H9 (cell line): ENCODE results near the gene GAPT. TPM values are rescaled to one million over a fixed set of nuclear protein-coding genes. Genes with fewer than 3 reads are reported as not detected.

Experiments used
- DNase-seq: peaks from one replicate; pipeline ENCODE4 v3.0.0-alpha.2; 2017
- H2AFZ ChIP-seq: one replicate; pipeline ENCODE4 v1.6.1; 2013; ENCODE audit warnings: mild to moderate bottlenecking, low read length, control low read depth, moderate library complexity
- H2AK5ac ChIP-seq: 2 replicates; pipeline ENCODE4 v1.6.1; 2013; ENCODE audit warnings: low read length, control low read depth, mixed read lengths; ENCODE audit not compliant: insufficient read length
- H2BK120ac ChIP-seq: one replicate; pipeline ENCODE4 v1.6.1; 2013; ENCODE audit warnings: low read depth, mild to moderate bottlenecking, low read length, control low read depth, inconsistent platforms; ENCODE audit not compliant: poor library complexity, severe bottlenecking
- H2BK12ac ChIP-seq: 2 replicates; pipeline ENCODE4 v1.6.1; 2013; ENCODE audit warnings: low read length, control low read depth, mixed read lengths, low read depth; ENCODE audit not compliant: insufficient read length
- H2BK15ac ChIP-seq: 2 replicates; pipeline ENCODE4 v1.6.1; 2013; ENCODE audit warnings: low read depth, low read length, control low read depth
- H2BK20ac ChIP-seq: one replicate; pipeline ENCODE4 v1.6.1; 2013; ENCODE audit warnings: low read depth, mild to moderate bottlenecking, low read length, control low read depth, inconsistent platforms; ENCODE audit not compliant: poor library complexity, severe bottlenecking
- H2BK5ac ChIP-seq: 2 replicates; pipeline ENCODE4 v1.6.1; 2013; ENCODE audit warnings: low read length, control low read depth, mixed read lengths; ENCODE audit not compliant: insufficient read length
- H3K14ac ChIP-seq: 2 replicates; pipeline ENCODE4 v1.6.1; 2013; ENCODE audit warnings: low read length, control low read depth; ENCODE audit not compliant: insufficient read depth
- H3K18ac ChIP-seq: 2 replicates; pipeline ENCODE4 v1.6.1; 2013; ENCODE audit warnings: low read depth, mild to moderate bottlenecking, mixed read lengths, low read length, control low read depth; ENCODE audit not compliant: insufficient read length
- H3K23ac ChIP-seq: 2 replicates; pipeline ENCODE4 v1.6.1; 2013; ENCODE audit warnings: low read length, control low read depth, mixed read lengths, low read depth; ENCODE audit not compliant: insufficient read length
- H3K23me2 ChIP-seq: 2 replicates; pipeline ENCODE4 v1.6.1; 2013; ENCODE audit warnings: low read depth, mild to moderate bottlenecking, mixed read lengths, low read length, control low read depth; ENCODE audit not compliant: insufficient read length, poor library complexity, severe bottlenecking
- H3K27ac ChIP-seq: 2 replicates; pipeline ENCODE4 v1.5.1; 2013; ENCODE audit warnings: low read length, control low read depth, mixed read lengths, low read depth; ENCODE audit not compliant: insufficient read length
- H3K27me3 ChIP-seq: 2 replicates; pipeline ENCODE4 v1.6.1; 2013; ENCODE audit warnings: low read length, control low read depth, inconsistent platforms; ENCODE audit not compliant: insufficient read depth
- H3K4ac ChIP-seq: 2 replicates; pipeline ENCODE4 v1.6.1; 2013; ENCODE audit warnings: low read depth, mild to moderate bottlenecking, control low read depth, inconsistent platforms, low read length, moderate library complexity
- H3K4me1 ChIP-seq: 2 replicates; pipeline ENCODE4 v1.6.1; 2013; ENCODE audit warnings: low read length, control low read depth, inconsistent platforms; ENCODE audit not compliant: insufficient read depth
- H3K4me2 ChIP-seq: 2 replicates; pipeline ENCODE4 v1.6.1; 2013; ENCODE audit warnings: low read length, control low read depth, mixed read lengths; ENCODE audit not compliant: insufficient read length, insufficient read depth
- H3K56ac ChIP-seq: 2 replicates; pipeline ENCODE4 v1.6.1; 2013; ENCODE audit warnings: low read depth, mild to moderate bottlenecking, mixed read lengths, low read length, control low read depth; ENCODE audit not compliant: insufficient read length
- H3K79me1 ChIP-seq: 2 replicates; pipeline ENCODE4 v1.6.1; 2013; ENCODE audit warnings: low read depth, mild to moderate bottlenecking, moderate library complexity, low read length, control low read depth, inconsistent platforms; ENCODE audit not compliant: insufficient read depth, poor library complexity, severe bottlenecking
- H3K79me2 ChIP-seq: 2 replicates; pipeline ENCODE4 v1.6.1; 2013; ENCODE audit warnings: low read length, control low read depth, inconsistent platforms; ENCODE audit not compliant: insufficient read depth
- H3K9ac ChIP-seq: 2 replicates; pipeline ENCODE4 v1.6.1; 2013; ENCODE audit warnings: low read length, control low read depth, mixed read lengths; ENCODE audit not compliant: insufficient read length; ENCODE audit errors: extremely low read depth
- H3K9me3 ChIP-seq: one replicate; pipeline ENCODE4 v1.6.1; 2013; ENCODE audit warnings: low read depth, low read length, inconsistent platforms; ENCODE audit not compliant: control insufficient read depth
- H3T11ph ChIP-seq: one replicate; pipeline ENCODE4 v1.6.1; 2013; ENCODE audit warnings: mild to moderate bottlenecking, low read length, control low read depth, inconsistent platforms
- H4K20me1 ChIP-seq: one replicate; pipeline ENCODE4 v1.6.1; 2013; ENCODE audit not compliant: control insufficient read depth, insufficient read length, insufficient read depth
- H4K5ac ChIP-seq: 2 replicates; pipeline ENCODE4 v1.6.1; 2013; ENCODE audit warnings: low read depth, mild to moderate bottlenecking, mixed read lengths, low read length, control low read depth; ENCODE audit not compliant: insufficient read length
- H4K8ac ChIP-seq: replicated peaks from 2 replicates; pipeline ENCODE4 v1.6.1; 2013; ENCODE audit warnings: low read length, control low read depth, mixed read lengths, low read depth; ENCODE audit not compliant: insufficient read length
- H4K91ac ChIP-seq: 2 replicates; pipeline ENCODE4 v1.6.1; 2013; ENCODE audit warnings: low read depth, mild to moderate bottlenecking, moderate library complexity, mixed read lengths, low read length, control low read depth; ENCODE audit not compliant: insufficient read length
- H3K27ac Mint-ChIP-seq, 3 experiments: 2 replicates in 2 of 3; 3 replicates in 1 of 3; pipeline ENCODE4 v1.8.0; 2020 to 2021; ENCODE audit warnings: mixed read lengths in 3 of 3, mild to moderate bottlenecking in 1 of 3, moderate library complexity in 1 of 3
- H3K27me3 Mint-ChIP-seq: 2 replicates; pipeline ENCODE4 v1.8.0; 2021; ENCODE audit warnings: low read depth, mild to moderate bottlenecking, moderate library complexity, mixed read lengths
- H3K36me3 Mint-ChIP-seq, 3 experiments: 2 replicates in 2 of 3; 3 replicates in 1 of 3; pipeline ENCODE4 v1.8.0; 2020 to 2021; ENCODE audit warnings: low read depth in 3 of 3, mixed read lengths in 3 of 3; ENCODE audit not compliant: insufficient read depth in 1 of 3
- H3K4me1 Mint-ChIP-seq, 2 experiments: 2 replicates each; pipeline ENCODE4 v1.8.0; 2020; ENCODE audit warnings: mixed read lengths in 2 of 2
- H3K4me3 Mint-ChIP-seq, 2 experiments: 2 replicates in 1 of 2; 3 replicates in 1 of 2; pipeline ENCODE4 v1.8.0; 2020 to 2021; ENCODE audit warnings: mild to moderate bottlenecking in 2 of 2, mixed read lengths in 2 of 2, moderate library complexity in 1 of 2
- H3K9me3 Mint-ChIP-seq, 2 experiments: 2 replicates in 1 of 2; 3 replicates in 1 of 2; pipeline ENCODE4 v1.8.0; 2020; ENCODE audit warnings: mild to moderate bottlenecking in 2 of 2, mixed read lengths in 2 of 2, moderate library complexity in 1 of 2
- WGBS: extraction: QIAGEN DNeasy Blood & Tissue Kit; methylation state at CpG from one replicate; pipeline ENCODE4 v1.1.7; 2013; ENCODE audit warnings: missing lambda C conversion rate, low lambda C conversion rate, mixed read lengths; ENCODE audit not compliant: insufficient read length; ENCODE audit errors: extremely low coverage; 5-methylcytosine and 5-hydroxymethylcytosine counted together
- total RNA-seq: library from RNA; stranded (reverse); gene quantifications from 2 replicates; pipeline ENCODE4 v1.2.1, GENCODE V29; 2021
- TF ChIP-seq, protein P1 (sequence below): fragments of 200-600 bp; sonication (generic); conservative IDR thresholded peaks from 3 replicates; pipeline ENCODE4 v1.8.0; 2021; ENCODE audit warnings: antibody characterized with exemption, mild to moderate bottlenecking

The GAPT gene
- total RNA-seq, 1 experiment from 2014 or later = not detected

DNA sequence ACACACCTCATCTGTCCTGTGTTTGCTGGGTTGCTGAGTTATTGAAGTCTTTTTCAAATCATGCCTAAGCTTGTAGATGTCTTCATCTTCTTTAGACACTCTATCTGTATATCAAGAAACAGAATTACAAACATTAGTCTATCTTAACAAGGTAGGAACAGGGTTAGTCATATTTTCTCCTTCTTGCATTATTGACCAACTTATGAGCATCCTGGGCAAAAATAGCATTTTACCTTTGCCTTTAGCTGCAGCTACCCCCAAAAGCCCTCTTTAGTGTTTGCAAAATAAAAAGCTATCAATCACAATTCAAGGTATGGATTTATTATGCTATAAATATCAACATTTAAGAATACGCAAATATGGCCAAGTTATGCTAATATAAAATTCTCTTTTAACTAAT is 34.7 kb upstream of the GAPT start:
- Histone ChIP-seq H2BK120ac (no peak overlapping the region), H3K9me3 (no peaks in the 10 kb centered on the region), H3K27me3 (no peaks in the 10 kb centered on the region), H2AFZ (no peak overlapping the region), H4K91ac (no peak overlapping the region), H3K4me2 (no peak overlapping the region), H3K56ac (no peak overlapping the region), H3K9ac (no peak overlapping the region), H4K8ac (no peak overlapping the region), H3K23ac (no peak overlapping the region), H4K5ac (no peak overlapping the region), H3K27ac (no peak overlapping the region), H3K23me2 (peaks cover 5% of the 10 kb centered on the region), H2BK15ac (no peak overlapping the region), H3K14ac (no peak overlapping the region), H3K79me2 (peaks cover 2% of the 10 kb centered on the region; the same call in 1 of the 2 replicates), H2BK5ac (no peak overlapping the region), H4K20me1 (no peaks in the 10 kb centered on the region), H3T11ph (no peak overlapping the region), H2AK5ac (no peak overlapping the region), H3K4me1 (no peaks in the 10 kb centered on the region), H3K4ac (no peak overlapping the region), H2BK20ac (no peak overlapping the region), H3K79me1 (no peaks in the 10 kb centered on the region), H2BK12ac (no peak overlapping the region), H3K18ac (no peak overlapping the region)
- Mint-ChIP-seq H3K27ac (no peak overlapping the region), H3K4me3 (no peak overlapping the region), H3K9me3 (no peaks in the 10 kb centered on the region), H3K27me3 (no peaks in the 10 kb centered on the region; the same call in 1 of the 2 replicates), H3K36me3 (peaks cover 3 to 51% (median 37%) of the 10 kb centered on the region in 3 experiments), H3K4me1 (peaks cover 17 to 23% of the 10 kb centered on the region in 2 experiments)
- DNase-seq = no peak
- TF ChIP-seq, protein P1, sequence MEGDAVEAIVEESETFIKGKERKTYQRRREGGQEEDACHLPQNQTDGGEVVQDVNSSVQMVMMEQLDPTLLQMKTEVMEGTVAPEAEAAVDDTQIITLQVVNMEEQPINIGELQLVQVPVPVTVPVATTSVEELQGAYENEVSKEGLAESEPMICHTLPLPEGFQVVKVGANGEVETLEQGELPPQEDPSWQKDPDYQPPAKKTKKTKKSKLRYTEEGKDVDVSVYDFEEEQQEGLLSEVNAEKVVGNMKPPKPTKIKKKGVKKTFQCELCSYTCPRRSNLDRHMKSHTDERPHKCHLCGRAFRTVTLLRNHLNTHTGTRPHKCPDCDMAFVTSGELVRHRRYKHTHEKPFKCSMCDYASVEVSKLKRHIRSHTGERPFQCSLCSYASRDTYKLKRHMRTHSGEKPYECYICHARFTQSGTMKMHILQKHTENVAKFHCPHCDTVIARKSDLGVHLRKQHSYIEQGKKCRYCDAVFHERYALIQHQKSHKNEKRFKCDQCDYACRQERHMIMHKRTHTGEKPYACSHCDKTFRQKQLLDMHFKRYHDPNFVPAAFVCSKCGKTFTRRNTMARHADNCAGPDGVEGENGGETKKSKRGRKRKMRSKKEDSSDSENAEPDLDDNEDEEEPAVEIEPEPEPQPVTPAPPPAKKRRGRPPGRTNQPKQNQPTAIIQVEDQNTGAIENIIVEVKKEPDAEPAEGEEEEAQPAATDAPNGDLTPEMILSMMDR = no peak
- WGBS = no CpG with 5 or more reads among the region's 1 CpG
